CD4-positive, alpha-beta memory T cell (primary cell): ENCODE results near the gene JAKMIP2. TPM values are rescaled to one million over a fixed set of nuclear protein-coding genes. Genes with fewer than 3 reads are reported as not detected.
"Not testable (repeated sequence)": the region's sequence is repeated elsewhere in the genome, so short reads cannot be mapped to it uniquely, and the experiment has no call there.

Experiments used
- CTCF ChIA-PET: fragments of 350-600 bp; sonication (Branson Sonifier 250); formaldehyde crosslinking; loops from one replicate; lab custom pipeline; 2021; ENCODE audit warnings: inconsistent platforms; ENCODE audit not compliant: partially characterized antibody; lab: Charles Lee
- POLR2A ChIA-PET: fragments of 350-600 bp; sonication (Branson Sonifier 250); formaldehyde crosslinking; loops from one replicate; lab custom pipeline; 2021; ENCODE audit not compliant: partially characterized antibody; lab: Charles Lee
- DNase-seq, 5 donors: peaks; one replicate each; pipeline versions ENCODE4 v3.0.0 to v3.0.0-alpha.2; 2020 to 2022; ENCODE audit warnings: mixed read lengths in 1 of 5
- H3K27ac ChIP-seq: one replicate; pipeline ENCODE4 v1.7.0; 2013; ENCODE audit warnings: low read depth, low read length
- H3K27me3 ChIP-seq: 2 replicates; pipeline ENCODE4 v1.7.0; 2013; ENCODE audit warnings: mild to moderate bottlenecking, low read length, moderate library complexity; ENCODE audit not compliant: insufficient read depth
- H3K36me3 ChIP-seq: 2 replicates; pipeline ENCODE4 v1.7.0; 2013; ENCODE audit warnings: mild to moderate bottlenecking, low read length, moderate library complexity; ENCODE audit not compliant: insufficient read depth
- H3K4me1 ChIP-seq: 2 replicates; pipeline ENCODE4 v1.7.0; 2013; ENCODE audit warnings: mild to moderate bottlenecking, low read length, moderate library complexity; ENCODE audit not compliant: insufficient read depth
- H3K4me3 ChIP-seq, 2 donors: one replicate each; pipeline ENCODE4 v1.7.0; 2013; ENCODE audit warnings: low read length in 2 of 2, mild to moderate bottlenecking in 1 of 2
- H3K9me3 ChIP-seq, 2 donors: one replicate each; pipeline ENCODE4 v1.7.0; 2013; ENCODE audit warnings: low read length in 2 of 2, control low read depth in 1 of 2; ENCODE audit not compliant: control insufficient read depth in 1 of 2
- H3K27ac Mint-ChIP-seq, 7 donors: one replicate each; pipeline ENCODE4 v1.8.0; 2020 to 2021; ENCODE audit warnings: mixed read lengths in 7 of 7, mild to moderate bottlenecking in 6 of 7, inconsistent platforms in 3 of 7, moderate library complexity in 3 of 7
- H3K27me3 Mint-ChIP-seq, 2 donors: one replicate each; pipeline ENCODE4 v1.8.0; 2020 to 2021; ENCODE audit warnings: mixed read lengths in 2 of 2
- H3K36me3 Mint-ChIP-seq, 2 donors: one replicate each; pipeline ENCODE4 v1.8.0; 2020 to 2021; ENCODE audit warnings: mixed read lengths in 2 of 2, inconsistent platforms in 1 of 2, mild to moderate bottlenecking in 1 of 2
- H3K4me1 Mint-ChIP-seq, 4 donors: one replicate each; pipeline ENCODE4 v1.8.0; 2020 to 2021; ENCODE audit warnings: mixed read lengths in 4 of 4, mild to moderate bottlenecking in 1 of 4
- H3K4me3 Mint-ChIP-seq, 8 donors: one replicate each; pipeline ENCODE4 v1.8.0; 2020 to 2021; ENCODE audit warnings: mixed read lengths in 8 of 8, mild to moderate bottlenecking in 7 of 8, moderate library complexity in 6 of 8, inconsistent platforms in 3 of 8
- H3K9me3 Mint-ChIP-seq, 8 donors: one replicate each; pipeline ENCODE4 v1.8.0; 2020 to 2021; ENCODE audit warnings: mixed read lengths in 8 of 8, mild to moderate bottlenecking in 5 of 8, inconsistent platforms in 3 of 8, moderate library complexity in 1 of 8
- intact Hi-C: fragments of 100-400 bp; cut with micrococcal nuclease; formaldehyde crosslinking; loops from one replicate; pipeline ENCODE4 v1.15.1; 2023
- polyA plus RNA-seq, 2 donors: library from polyadenylated mRNA; unstranded; fragments of 300-500 nt; fragmentation: Illumina TruSeq; gene quantifications; one replicate each; pipeline ENCODE4 v1.2.3, GENCODE V29; 2021
- total RNA-seq, 2 experiments: library from RNA; stranded (reverse); gene quantifications; one replicate each; pipeline ENCODE4 v1.2.3, GENCODE V29; 2021

The JAKMIP2 gene
- total and polyA plus RNA-seq, 4 experiments from 2014 or later = 0.32 to 1.7 (median 1.0) TPM

DNA sequence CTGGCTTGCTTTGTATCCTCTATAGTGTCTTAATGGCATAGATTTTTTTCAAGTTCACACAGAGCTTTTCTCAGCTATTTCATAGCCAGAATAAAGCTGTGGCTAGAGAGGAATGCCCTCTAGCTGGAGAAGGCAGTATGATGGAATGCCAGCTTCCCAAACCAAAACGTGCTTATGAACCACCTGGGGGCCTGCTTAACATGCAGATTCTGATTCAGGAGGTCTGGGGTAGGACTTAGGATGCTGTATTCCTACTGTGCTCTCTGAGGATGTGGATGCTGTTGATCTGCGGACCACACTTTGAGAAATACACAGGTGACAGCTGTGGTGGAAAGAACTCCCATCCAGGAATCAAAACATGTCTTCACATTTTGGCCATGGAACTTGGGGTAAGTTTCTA, 222.8 kb downstream of the JAKMIP2 start:
- no peak for DNase-seq
- H3K27ac Mint-ChIP-seq = no peak overlapping the region
- intact Hi-C loops = no loop called here
- H3K9me3 ChIP-seq = no peaks in the 10 kb centered on the region
- no peaks in the 10 kb centered on the region for H3K4me1 Mint-ChIP-seq
- no peaks in the 10 kb centered on the region for H3K36me3 ChIP-seq
- no peaks in the 10 kb centered on the region for H3K27me3 Mint-ChIP-seq
- H3K4me1 ChIP-seq = no peaks in the 10 kb centered on the region
- POLR2A ChIA-PET = no interaction called here
- no peaks in the 10 kb centered on the region for H3K36me3 Mint-ChIP-seq
- H3K4me3 ChIP-seq = no peak overlapping the region
- CTCF ChIA-PET = no interaction called here
- H3K27ac ChIP-seq = no peak overlapping the region
- H3K4me3 Mint-ChIP-seq = no peak overlapping the region
- H3K27me3 ChIP-seq = no peaks in the 10 kb centered on the region
- no peaks in the 10 kb centered on the region for H3K9me3 Mint-ChIP-seq

DNA sequence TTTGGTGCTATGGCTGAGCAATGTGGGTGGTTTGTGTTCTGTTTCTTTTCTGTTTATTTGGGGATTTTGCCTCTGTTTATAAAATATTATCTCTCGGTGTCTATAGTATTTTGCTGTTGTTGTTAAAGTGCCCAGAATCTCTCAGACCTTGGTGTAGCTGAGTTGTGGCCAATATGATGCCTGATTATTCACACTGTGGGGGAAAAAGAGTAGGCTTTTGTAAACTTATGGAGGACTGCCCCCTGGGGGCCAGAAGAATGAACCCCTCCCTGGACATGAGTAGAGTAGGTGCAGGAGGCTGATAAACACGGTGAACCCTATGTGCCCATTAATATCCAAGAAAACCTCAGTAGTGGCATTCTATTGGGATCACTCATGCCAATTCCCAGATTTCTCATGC, 223.7 kb downstream of the JAKMIP2 start:
- POLR2A ChIA-PET = no interaction called here
- H3K36me3 ChIP-seq = no peaks in the 10 kb centered on the region
- H3K4me3 ChIP-seq = no peak overlapping the region
- CTCF ChIA-PET = no interaction called here
- Mint-ChIP-seq H3K36me3 (no peaks in the 10 kb centered on the region), H3K4me3 (no peak overlapping the region), H3K27ac (no peak overlapping the region), H3K27me3 (no peaks in the 10 kb centered on the region), H3K9me3 (no peaks in the 10 kb centered on the region), H3K4me1 (no peaks in the 10 kb centered on the region)
- no peak for DNase-seq
- H3K27ac ChIP-seq = no peak overlapping the region
- no peaks in the 10 kb centered on the region for H3K4me1 ChIP-seq
- no peaks in the 10 kb centered on the region for H3K9me3 ChIP-seq
- intact Hi-C loops = no loop called here
- no peaks in the 10 kb centered on the region for H3K27me3 ChIP-seq

DNA sequence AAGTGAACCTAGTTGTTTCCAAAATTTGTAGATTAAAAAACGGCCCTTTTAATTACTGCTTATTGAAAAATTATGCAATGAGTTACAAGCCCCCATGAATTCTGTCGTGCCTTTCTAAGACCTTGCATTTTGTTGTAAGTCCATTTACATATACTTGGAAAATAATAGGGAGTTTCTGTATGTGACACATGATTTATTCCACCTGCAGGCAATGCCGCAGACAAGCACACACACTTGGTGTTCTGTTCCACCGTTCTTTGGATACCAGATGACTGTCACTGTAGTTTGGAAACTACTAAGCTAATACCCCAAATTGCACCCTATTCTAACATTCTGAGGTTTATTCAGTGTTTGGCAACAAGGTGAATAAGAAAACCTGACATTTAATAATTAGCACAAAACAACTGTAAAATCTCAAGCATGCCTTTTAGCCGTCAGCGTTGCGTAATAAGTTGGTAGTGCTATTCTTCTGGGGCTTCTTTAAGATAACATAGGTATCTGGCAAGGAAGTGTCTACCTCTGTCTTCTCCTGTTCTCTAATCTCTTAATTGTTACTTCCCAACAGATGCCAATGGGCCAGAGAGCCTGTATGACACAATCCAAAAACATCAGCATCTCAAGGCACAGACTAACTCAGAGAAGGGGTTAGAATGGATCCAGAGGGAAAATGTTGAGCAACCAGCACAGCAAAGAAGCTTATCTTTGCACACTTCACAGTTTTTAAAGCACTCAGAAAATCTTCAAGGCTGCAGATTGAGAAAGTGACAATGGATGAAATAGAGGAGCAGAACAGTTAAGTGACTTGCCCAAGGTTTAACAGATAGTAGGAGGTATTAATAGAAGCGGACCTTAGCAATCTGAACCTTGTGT, 224.4 kb downstream of the JAKMIP2 start:
- Mint-ChIP-seq H3K27me3 (no peaks in the 10 kb centered on the region), H3K4me3 (no peak overlapping the region), H3K27ac (no peak overlapping the region), H3K36me3 (no peaks in the 10 kb centered on the region), H3K4me1 (no peaks in the 10 kb centered on the region), H3K9me3 (no peaks in the 10 kb centered on the region)
- H3K36me3 ChIP-seq = no peaks in the 10 kb centered on the region
- intact Hi-C loops = no loop called here
- no peak overlapping the region for H3K4me3 ChIP-seq
- no peak for DNase-seq
- H3K27me3 ChIP-seq = no peaks in the 10 kb centered on the region
- H3K4me1 ChIP-seq = no peaks in the 10 kb centered on the region
- no peak overlapping the region for H3K27ac ChIP-seq
- CTCF ChIA-PET = no interaction called here
- H3K9me3 ChIP-seq = no peaks in the 10 kb centered on the region
- POLR2A ChIA-PET = no interaction called here

DNA sequence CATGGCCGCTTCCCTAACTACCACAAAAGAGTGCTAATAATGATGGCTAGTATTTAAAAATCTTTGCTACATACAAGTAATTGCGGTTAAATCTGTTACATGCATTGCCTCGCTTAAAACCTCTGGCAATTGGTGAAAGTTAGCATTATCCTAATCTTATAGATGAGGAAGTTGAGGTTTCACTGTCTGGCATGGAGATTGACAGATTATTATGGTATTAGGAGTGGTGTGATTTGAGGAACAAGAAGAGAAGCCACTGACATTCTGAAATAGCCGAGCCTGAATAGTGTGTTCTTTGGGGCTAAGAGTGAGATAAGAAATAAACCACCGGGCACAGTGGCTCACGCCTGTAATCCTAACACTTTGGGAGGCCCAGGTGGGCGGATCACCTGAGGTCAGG, 227.4 kb downstream of the JAKMIP2 start:
- H3K36me3 ChIP-seq = no peaks in the 10 kb centered on the region
- H3K9me3 ChIP-seq = no peaks in the 10 kb centered on the region
- no peak overlapping the region for H3K27ac Mint-ChIP-seq
- H3K4me3 ChIP-seq = no peak overlapping the region
- CTCF ChIA-PET = no interaction called here
- no peak overlapping the region for H3K27ac ChIP-seq
- no peaks in the 10 kb centered on the region for H3K27me3 Mint-ChIP-seq
- intact Hi-C loops = no loop called here
- POLR2A ChIA-PET = no interaction called here
- H3K9me3 Mint-ChIP-seq = peaks cover 0 to 4% (median 0%) of the 10 kb centered on the region in 8 donors
- no peaks in the 10 kb centered on the region for H3K4me1 Mint-ChIP-seq
- H3K4me1 ChIP-seq = no peaks in the 10 kb centered on the region
- H3K4me3 Mint-ChIP-seq = no peak overlapping the region
- no peaks in the 10 kb centered on the region for H3K27me3 ChIP-seq
- no peaks in the 10 kb centered on the region for H3K36me3 Mint-ChIP-seq
- no peak for DNase-seq

DNA sequence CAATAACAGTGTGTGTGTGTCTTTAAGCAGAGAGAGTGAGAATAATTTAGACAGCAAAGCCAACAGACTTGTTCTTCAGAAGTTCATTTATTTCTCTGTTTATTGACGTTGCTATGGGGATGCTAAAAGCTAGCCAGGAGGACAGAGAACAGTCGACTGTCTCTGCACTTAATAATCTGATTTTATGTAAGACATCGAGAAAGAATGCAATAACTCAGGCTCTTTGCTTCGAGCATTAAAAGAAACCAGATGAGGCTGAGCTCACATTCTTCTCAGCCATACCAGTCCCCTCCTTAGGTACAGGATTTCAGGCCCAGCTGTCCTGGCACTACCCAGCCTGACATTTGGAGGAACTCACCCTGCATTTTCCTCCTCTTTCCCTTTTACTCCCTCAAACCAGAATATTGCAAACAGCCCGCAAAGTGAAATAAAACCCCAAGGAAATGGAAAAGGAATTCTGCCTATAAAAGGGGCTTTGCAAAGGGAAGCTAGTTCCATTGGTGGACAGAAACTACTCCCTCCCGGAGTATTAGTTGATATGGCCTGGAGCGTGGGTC, 228.2 kb downstream of the JAKMIP2 start:
- no peak for DNase-seq
- peaks cover 0 to 5% (median 3%) of the 10 kb centered on the region in 8 donors for H3K9me3 Mint-ChIP-seq
- H3K4me1 ChIP-seq = no peaks in the 10 kb centered on the region
- no peak overlapping the region for H3K4me3 Mint-ChIP-seq
- no peak overlapping the region for H3K27ac ChIP-seq
- no peaks in the 10 kb centered on the region for H3K27me3 ChIP-seq
- ChIA-PET POLR2A (no interaction called here), CTCF (no interaction called here)
- H3K4me3 ChIP-seq = no peak overlapping the region
- no peaks in the 10 kb centered on the region for H3K9me3 ChIP-seq
- H3K36me3 ChIP-seq = no peaks in the 10 kb centered on the region
- no peak overlapping the region for H3K27ac Mint-ChIP-seq
- no peaks in the 10 kb centered on the region for H3K4me1 Mint-ChIP-seq
- peaks cover 0 to 1% of the 10 kb centered on the region in 2 donors for H3K27me3 Mint-ChIP-seq
- H3K36me3 Mint-ChIP-seq = no peaks in the 10 kb centered on the region
- intact Hi-C loops = no loop called here

DNA sequence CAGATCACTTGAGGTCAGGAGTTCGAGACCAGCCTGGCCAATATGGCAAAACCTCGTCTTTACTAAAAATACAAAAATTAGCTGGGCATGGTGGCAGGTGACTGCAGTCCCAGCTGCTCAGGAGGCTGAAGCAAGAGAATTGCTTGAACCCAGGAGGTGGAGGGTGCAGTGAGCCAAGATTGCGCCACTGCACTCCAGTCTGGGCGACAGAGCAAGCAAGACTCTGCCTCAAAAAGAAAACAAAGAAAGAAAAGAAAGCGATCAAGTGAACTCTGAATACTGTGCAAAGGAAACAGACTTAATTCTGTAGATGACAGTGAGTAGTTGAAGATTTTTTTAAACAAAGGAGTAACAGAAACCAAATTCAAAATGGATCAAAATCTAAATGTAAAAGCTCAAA, 228.7 kb downstream of the JAKMIP2 start:
- H3K4me3 Mint-ChIP-seq, CTCF ChIA-PET, H3K36me3 Mint-ChIP-seq, H3K27me3 Mint-ChIP-seq, POLR2A ChIA-PET, H3K9me3 ChIP-seq, H3K36me3 ChIP-seq, H3K27ac ChIP-seq, H3K4me1 ChIP-seq, H3K4me1 Mint-ChIP-seq, H3K27ac Mint-ChIP-seq, DNase-seq, intact Hi-C loops, H3K9me3 Mint-ChIP-seq, H3K27me3 ChIP-seq, H3K4me3 ChIP-seq: not testable (repeated sequence)

DNA sequence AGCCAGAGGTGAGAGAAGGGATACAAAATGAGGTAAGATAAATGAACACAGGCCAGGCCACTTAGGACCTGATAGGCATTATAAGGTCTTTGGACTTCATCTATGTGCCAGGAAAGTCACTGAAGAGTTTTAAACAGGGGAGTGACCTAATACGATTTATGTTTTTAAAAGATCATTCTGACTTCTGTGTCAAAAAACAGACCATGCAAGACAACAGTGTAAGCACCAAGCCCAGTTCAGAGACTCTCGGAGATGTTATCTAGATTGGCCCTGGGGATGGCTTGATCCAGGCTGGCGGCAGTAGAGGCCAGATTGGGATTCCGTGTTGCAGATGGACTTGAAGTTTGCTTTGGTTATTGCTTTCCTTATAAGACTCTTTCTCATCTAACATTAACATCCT, 229.6 kb downstream of the JAKMIP2 start:
- Histone ChIP-seq H3K27me3 (no peaks in the 10 kb centered on the region), H3K36me3 (no peaks in the 10 kb centered on the region), H3K4me1 (no peaks in the 10 kb centered on the region), H3K4me3 (no peak overlapping the region), H3K27ac (no peak overlapping the region), H3K9me3 (no peaks in the 10 kb centered on the region)
- CTCF ChIA-PET = no interaction called here
- peaks cover 0 to 1% of the 10 kb centered on the region in 2 donors for H3K27me3 Mint-ChIP-seq
- H3K36me3 Mint-ChIP-seq = no peaks in the 10 kb centered on the region
- H3K27ac Mint-ChIP-seq = no peak overlapping the region
- intact Hi-C loops = no loop called here
- POLR2A ChIA-PET = no interaction called here
- no peak overlapping the region for H3K4me3 Mint-ChIP-seq
- peaks cover 0 to 6% (median 4%) of the 10 kb centered on the region in 8 donors for H3K9me3 Mint-ChIP-seq
- H3K4me1 Mint-ChIP-seq = no peaks in the 10 kb centered on the region
- no peak for DNase-seq
